Heart left ventricle (tissue), 13 donors: ENCODE data around the gene CTAG1B.

ENCODE experiments used
- POLR2A ChIP-seq, 2 donors: fragments of 450-650 bp; IDR thresholded peaks; one replicate each; pipeline ENCODE4 v1.6.1; 2017; ENCODE audit warnings: antibody characterized with exemption in 2 of 2, mild to moderate bottlenecking in 2 of 2, moderate library complexity in 2 of 2
- TF ChIP-seq, protein P1 (sequence below), 12 donors: fragments of 200-600 bp; sonication (generic) in 4 of 12; IDR thresholded peaks; one replicate each; pipeline versions ENCODE4 v1.5.0 to v1.8.0; 2018 to 2022; ENCODE audit warnings: antibody characterized with exemption in 12 of 12, mild to moderate bottlenecking in 5 of 12
- donor health status: ischemic (EF 13 %, LVEDD 7.1; RV severe dilation, severe dysfunction).
- donor health status: DM: no; HTN: yes; CAD: no.
- donor health status: DM: no; HTN: no; CAD: no.
- donor health status: ischemic (EF 25% LVEDD 6.9; RV normal size, moderate dysfunction).
- donor health status: ischemic (EF 25% LVEDD 5.7; RV mildly dilated, moderate dysfunction).
- donor health status: ischemic (EF 35%, LVEDD 5.7; RV mildly dilated, moderate dysfunction).
- donor health status: nonischemic (EF 11% LVEDD 7.7; RV severe dilation, severe dysfunction).
- donor health status: DM: yes; HTN: yes; CAD: no.
- donor health status: PGD.
- donor health status: ischemic (EF 29% LVEDD 5.4; RV normal size, mild dysfunction).
- donor health status: nonischemic (EF 23%, LVEDD 6.1; RV moderate dilation, normal function).

DNA sequence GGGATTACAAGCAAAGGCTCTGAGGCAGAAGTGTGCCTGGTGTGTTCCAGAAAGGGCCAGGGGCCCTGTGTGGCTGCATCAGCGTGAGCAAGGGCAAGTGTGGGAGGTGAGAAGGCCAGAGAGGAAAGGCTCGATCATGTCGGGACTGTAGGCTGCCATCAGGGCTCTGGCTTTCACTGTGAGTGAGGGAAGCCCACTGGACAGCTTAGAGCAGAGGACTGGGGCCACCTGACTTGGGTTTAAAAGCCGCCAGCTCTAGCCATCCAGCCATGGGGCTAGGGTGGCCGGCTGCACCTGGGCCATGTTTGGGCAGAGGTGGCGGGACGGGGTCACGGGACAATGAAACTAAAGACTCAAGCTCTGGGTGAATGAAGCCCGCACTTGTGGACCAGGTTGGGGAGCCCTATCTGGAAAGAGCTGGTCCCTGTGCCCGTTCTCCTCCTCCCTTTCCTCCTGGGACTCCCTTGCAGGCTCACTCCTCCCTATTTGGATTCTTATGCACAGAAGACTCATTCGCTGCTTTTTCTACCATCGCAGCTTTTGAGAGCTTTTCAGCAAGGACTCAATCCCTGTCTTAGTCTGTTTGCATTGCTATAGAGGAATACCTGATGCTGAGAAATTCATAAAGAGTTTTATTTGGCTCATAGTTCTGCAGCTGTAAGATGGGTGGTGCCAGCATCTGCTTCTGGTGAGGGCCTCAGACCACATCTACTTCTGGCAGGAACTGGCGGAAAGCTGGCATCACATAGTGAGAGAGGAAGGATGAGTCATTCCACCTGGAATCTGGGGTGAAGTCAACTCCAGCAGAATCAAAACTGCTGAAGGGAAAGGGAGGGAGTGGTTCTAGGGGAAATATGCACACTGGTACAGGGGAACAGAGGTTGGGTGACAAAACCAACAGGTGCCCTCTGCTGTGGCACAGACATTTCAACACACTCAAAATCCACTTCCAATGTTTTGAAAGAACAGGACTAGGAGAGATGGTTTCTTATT is 15.3 kb downstream of the CTAG1B start:
- TF ChIP-seq, protein P1, sequence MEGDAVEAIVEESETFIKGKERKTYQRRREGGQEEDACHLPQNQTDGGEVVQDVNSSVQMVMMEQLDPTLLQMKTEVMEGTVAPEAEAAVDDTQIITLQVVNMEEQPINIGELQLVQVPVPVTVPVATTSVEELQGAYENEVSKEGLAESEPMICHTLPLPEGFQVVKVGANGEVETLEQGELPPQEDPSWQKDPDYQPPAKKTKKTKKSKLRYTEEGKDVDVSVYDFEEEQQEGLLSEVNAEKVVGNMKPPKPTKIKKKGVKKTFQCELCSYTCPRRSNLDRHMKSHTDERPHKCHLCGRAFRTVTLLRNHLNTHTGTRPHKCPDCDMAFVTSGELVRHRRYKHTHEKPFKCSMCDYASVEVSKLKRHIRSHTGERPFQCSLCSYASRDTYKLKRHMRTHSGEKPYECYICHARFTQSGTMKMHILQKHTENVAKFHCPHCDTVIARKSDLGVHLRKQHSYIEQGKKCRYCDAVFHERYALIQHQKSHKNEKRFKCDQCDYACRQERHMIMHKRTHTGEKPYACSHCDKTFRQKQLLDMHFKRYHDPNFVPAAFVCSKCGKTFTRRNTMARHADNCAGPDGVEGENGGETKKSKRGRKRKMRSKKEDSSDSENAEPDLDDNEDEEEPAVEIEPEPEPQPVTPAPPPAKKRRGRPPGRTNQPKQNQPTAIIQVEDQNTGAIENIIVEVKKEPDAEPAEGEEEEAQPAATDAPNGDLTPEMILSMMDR (IDR thresholded peaks at IDR 0.05), result no peak
- TF ChIP-seq POLR2A (IDR thresholded peaks at IDR 0.05), result no peak
